ENCODE measurements around the gene ACOX1. TPM values are rescaled to one million over a fixed set of nuclear protein-coding genes. Genes with fewer than 3 reads are reported as not detected.

Gene ACOX1
- total and polyA plus RNA-seq, 2 donors (not counting 1 experiment from before 2014, with no cell fraction given): 6.6 to 31.2 TPM

DNA sequence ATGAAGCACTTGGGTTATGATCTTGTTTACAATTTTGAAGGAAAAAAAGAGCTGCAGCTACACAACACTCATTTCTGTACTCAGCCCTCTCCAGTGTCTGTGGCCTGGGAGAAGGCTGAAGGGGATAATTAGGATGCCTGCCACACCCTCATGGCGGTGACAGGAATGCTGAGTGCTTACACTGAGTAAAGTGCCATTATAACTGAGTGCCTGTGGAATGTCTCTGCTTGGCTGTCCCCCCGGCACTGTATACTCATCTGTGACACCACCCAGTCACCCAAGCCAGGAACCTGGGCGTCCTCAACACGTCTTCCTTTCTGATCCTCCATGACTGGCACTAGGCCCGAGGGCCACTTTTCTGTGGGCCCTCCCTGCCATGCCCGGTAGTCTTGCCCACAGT, 70.8 kb downstream of the ACOX1 start:
- Histone ChIP-seq H3K4me3 (ENCODE audit: control extremely low read depth in 1 of 5, extremely low read depth in 1 of 5, insufficient read depth in 1 of 5, low read depth in 2 of 5, low read length in 4 of 5) (no peak overlapping the region), H3K9ac (ENCODE audit: low read length) (no peak overlapping the region), H3K4me2 (replicated peaks; ENCODE audit: low read depth, low read length, poor library complexity, severe bottlenecking) (no peak overlapping the region), H3K79me2 (ENCODE audit: control insufficient read depth, insufficient read depth, low read length) (peaks cover 4% of the 10 kb centered on the region), H3K36me3 (replicated peaks in 1 of 2; ENCODE audit: control extremely low read depth in 1 of 2, control insufficient read depth in 1 of 2, extremely low read depth in 1 of 2, insufficient read depth in 2 of 2, low read length in 1 of 2) (no peaks in the 10 kb centered on the region), H2AFZ (ENCODE audit: insufficient read depth, low read depth, low read length, poor library complexity, severe bottlenecking) (no peak overlapping the region), H3K4me1 (ENCODE audit: control insufficient read depth in 2 of 2, insufficient read depth in 2 of 2, low read length in 2 of 2) (peaks cover 3 to 17% of the 10 kb centered on the region in 2 donors), H3K27ac (ENCODE audit: low read length in 2 of 2) (no peak overlapping the region), H3K9me3 (ENCODE audit: control extremely low read depth in 1 of 3, control insufficient read depth in 2 of 3, insufficient read depth in 1 of 3, low read length in 2 of 3) (no peaks in the 10 kb centered on the region), H3K27me3 (replicated peaks in 1 of 4; ENCODE audit: control extremely low read depth in 1 of 4, control insufficient read depth in 3 of 4, insufficient read depth in 4 of 4, low read length in 3 of 4) (no peaks in the 10 kb centered on the region), H4K20me1 (ENCODE audit: control insufficient read depth, insufficient read depth, low read length, poor library complexity, severe bottlenecking) (no peaks in the 10 kb centered on the region)
- intact Hi-C loops (cut with micrococcal nuclease): loop anchor here (10.0 kb wide), 1 partner anchor 357 kb away; the partner anchor contains the start of gene UBALD2
- Mint-ChIP-seq H3K27me3 (no peaks in the 10 kb centered on the region), H3K27ac (no peak overlapping the region), H3K9me3 (ENCODE audit: insufficient read depth) (no peaks in the 10 kb centered on the region), H3K4me1 (peaks cover 8% of the 10 kb centered on the region), H3K4me3 (no peak overlapping the region)
- CTCF ChIA-PET: no interaction called here
- POLR2A ChIA-PET: no interaction called here
- no peak for TF ChIP-seq EZH2 (IDR thresholded peaks at IDR 0.05; ENCODE audit: borderline replicate concordance, insufficient read depth, low read depth, low read length, poor library complexity, severe bottlenecking)
- TF ChIP-seq, protein P1, sequence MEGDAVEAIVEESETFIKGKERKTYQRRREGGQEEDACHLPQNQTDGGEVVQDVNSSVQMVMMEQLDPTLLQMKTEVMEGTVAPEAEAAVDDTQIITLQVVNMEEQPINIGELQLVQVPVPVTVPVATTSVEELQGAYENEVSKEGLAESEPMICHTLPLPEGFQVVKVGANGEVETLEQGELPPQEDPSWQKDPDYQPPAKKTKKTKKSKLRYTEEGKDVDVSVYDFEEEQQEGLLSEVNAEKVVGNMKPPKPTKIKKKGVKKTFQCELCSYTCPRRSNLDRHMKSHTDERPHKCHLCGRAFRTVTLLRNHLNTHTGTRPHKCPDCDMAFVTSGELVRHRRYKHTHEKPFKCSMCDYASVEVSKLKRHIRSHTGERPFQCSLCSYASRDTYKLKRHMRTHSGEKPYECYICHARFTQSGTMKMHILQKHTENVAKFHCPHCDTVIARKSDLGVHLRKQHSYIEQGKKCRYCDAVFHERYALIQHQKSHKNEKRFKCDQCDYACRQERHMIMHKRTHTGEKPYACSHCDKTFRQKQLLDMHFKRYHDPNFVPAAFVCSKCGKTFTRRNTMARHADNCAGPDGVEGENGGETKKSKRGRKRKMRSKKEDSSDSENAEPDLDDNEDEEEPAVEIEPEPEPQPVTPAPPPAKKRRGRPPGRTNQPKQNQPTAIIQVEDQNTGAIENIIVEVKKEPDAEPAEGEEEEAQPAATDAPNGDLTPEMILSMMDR (IDR thresholded peaks at IDR 0.05): no peak
- no peak for ATAC-seq (ENCODE audit: low read depth)
- no peak for DNase-seq
- 100% methylated on average over 6 of the region's 6 CpGs for WGBS (ENCODE audit: insufficient coverage)

DNA sequence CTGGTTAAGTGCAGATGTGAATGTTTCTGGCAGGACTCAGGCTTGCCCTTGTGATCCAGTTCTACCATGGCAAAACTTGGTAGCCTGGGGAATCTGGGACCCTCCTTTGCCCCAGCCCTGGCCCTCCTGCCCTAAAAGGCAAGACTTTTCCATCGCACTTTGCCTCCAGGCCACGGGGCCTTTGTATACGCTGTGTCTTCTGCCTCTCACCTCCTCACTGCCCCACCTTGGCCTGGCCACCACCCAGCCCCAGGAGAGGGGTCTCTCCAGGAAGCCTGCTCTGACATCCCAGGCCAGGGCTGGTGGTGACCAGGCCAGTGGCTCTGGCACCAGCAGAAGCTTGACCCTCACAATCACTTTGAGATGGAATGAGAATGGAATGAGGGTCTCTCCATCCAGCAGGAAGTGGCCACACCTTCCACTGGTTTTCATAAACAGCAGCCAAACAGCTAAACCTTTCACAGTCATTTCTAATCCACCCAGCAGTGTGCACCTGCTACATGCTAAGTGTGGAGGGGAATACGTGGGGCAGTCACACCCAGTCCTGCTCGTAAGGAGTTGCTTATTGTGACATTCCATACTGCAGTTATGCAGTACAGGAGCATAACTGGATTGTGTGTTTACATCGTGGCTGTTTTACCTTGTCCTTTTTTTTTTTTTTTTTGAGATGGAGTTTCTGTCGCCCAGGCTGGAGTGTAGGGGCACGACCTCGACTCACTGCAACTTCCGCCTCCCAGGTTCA, 72.7 kb downstream of the ACOX1 start:
- TF ChIP-seq, protein P1 (IDR thresholded peaks at IDR 0.05): no peak
- H3K36me3 ChIP-seq (replicated peaks in 1 of 2; ENCODE audit: control extremely low read depth in 1 of 2, control insufficient read depth in 1 of 2, extremely low read depth in 1 of 2, insufficient read depth in 2 of 2, low read length in 1 of 2): peaks cover 0 to 10% of the 10 kb centered on the region in 2 experiments
- H3K27me3 Mint-ChIP-seq: no peaks in the 10 kb centered on the region
- H3K4me1 Mint-ChIP-seq: peaks cover 8% of the 10 kb centered on the region
- no peaks in the 10 kb centered on the region for H3K9me3 ChIP-seq (ENCODE audit: control extremely low read depth in 1 of 3, control insufficient read depth in 2 of 3, insufficient read depth in 1 of 3, low read length in 2 of 3)
- no peaks in the 10 kb centered on the region for H4K20me1 ChIP-seq (ENCODE audit: control insufficient read depth, insufficient read depth, low read length, poor library complexity, severe bottlenecking)
- H3K4me3 Mint-ChIP-seq: peak overlapping the region; percentile 53
- peak overlapping the region in 1 of 2 donors; percentile 43 for H3K27ac ChIP-seq (ENCODE audit: low read length in 2 of 2)
- intact Hi-C loops (cut with micrococcal nuclease): loop anchor here (10.0 kb wide), 1 partner anchor 358 kb away; the partner anchor contains the start of gene UBALD2
- POLR2A ChIA-PET: interaction anchor here (0.7 to 1.2 kb wide), 2 partner anchors 52 to 450 kb away, joined by 3 to 4 read pairs; partner anchors contain the start of gene WBP2
- no peak overlapping the region for H3K4me3 ChIP-seq (ENCODE audit: control extremely low read depth in 1 of 5, extremely low read depth in 1 of 5, insufficient read depth in 1 of 5, low read depth in 2 of 5, low read length in 4 of 5)
- WGBS (ENCODE audit: insufficient coverage): 100% methylated on average over 3 of the region's 10 CpGs
- peaks cover 3 to 17% of the 10 kb centered on the region in 2 donors for H3K4me1 ChIP-seq (ENCODE audit: control insufficient read depth in 2 of 2, insufficient read depth in 2 of 2, low read length in 2 of 2)
- DNase-seq (no peak), ATAC-seq (ENCODE audit: low read depth) (no peak)
- H3K9me3 Mint-ChIP-seq (ENCODE audit: insufficient read depth): no peaks in the 10 kb centered on the region
- peaks cover 14% of the 10 kb centered on the region for H3K79me2 ChIP-seq (ENCODE audit: control insufficient read depth, insufficient read depth, low read length)
- H3K27ac Mint-ChIP-seq: peak overlapping the region; percentile 75
- H2AFZ ChIP-seq (ENCODE audit: insufficient read depth, low read depth, low read length, poor library complexity, severe bottlenecking): no peak overlapping the region
- no peak overlapping the region for H3K9ac ChIP-seq (ENCODE audit: low read length)
- H3K4me2 ChIP-seq (replicated peaks; ENCODE audit: low read depth, low read length, poor library complexity, severe bottlenecking): no peak overlapping the region
- CTCF ChIA-PET: interaction anchor here (0.7 to 4.6 kb wide), 15 partner anchors 10 to 160 kb away, joined by 3 to 66 read pairs (median 5); partner anchors contain the start of genes ACOX1, FBF1, TEN1 and TRIM65
- H3K27me3 ChIP-seq (replicated peaks in 1 of 4; ENCODE audit: control extremely low read depth in 1 of 4, control insufficient read depth in 3 of 4, insufficient read depth in 4 of 4, low read length in 3 of 4): no peaks in the 10 kb centered on the region
